ENCODE results near the gene RAB17.

Gene RAB17, protein sequence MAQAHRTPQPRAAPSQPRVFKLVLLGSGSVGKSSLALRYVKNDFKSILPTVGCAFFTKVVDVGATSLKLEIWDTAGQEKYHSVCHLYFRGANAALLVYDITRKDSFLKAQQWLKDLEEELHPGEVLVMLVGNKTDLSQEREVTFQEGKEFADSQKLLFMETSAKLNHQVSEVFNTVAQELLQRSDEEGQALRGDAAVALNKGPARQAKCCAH

DNA sequence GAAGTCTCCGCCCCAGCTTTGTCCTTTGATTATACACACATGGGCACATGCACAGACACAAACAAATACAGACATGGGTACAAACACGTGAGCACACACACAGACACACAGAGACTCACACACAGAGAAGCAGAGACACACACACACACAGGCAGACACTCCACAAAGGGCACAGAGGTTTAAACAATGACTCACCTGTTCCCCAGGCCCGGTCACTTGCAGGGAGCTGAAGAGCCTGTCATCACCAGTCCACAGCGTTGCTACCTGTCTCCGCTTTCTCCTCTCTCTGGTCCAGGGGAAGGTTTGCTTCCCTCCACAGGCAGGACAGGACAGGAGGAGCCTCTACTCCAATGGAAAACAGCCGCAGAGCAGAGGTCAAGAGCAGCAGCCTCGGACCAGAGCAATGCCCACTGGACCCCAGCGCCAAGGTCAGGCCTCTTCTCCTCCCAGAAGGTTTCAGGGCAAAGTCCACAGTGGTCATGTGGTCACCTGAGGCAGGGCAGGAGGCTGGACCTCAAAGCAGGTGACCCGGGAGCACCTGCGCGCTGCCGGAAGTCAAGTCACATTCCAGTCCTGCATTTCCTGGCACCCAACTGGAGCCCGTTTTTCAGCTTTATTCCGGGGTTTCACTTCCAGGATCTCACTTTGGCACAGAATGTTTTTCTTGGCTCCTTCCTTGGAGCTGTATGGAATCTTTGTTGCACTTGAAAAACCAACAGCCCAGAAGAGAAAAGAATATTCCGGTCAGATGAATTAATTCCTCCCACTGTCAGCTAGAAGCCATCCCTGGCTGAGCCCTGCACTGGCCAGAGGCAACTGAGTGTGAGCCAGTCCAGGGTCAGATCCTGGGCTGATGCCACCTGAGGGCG, at the start of gene RAB17:
TSS of gene RAB17 (minus strand) at position 463 of the 869 bp plus-strand sequence. CDS start 4,580 bp downstream, outside the sequence.
- peak; percentile 16 for DNase-seq

DNA sequence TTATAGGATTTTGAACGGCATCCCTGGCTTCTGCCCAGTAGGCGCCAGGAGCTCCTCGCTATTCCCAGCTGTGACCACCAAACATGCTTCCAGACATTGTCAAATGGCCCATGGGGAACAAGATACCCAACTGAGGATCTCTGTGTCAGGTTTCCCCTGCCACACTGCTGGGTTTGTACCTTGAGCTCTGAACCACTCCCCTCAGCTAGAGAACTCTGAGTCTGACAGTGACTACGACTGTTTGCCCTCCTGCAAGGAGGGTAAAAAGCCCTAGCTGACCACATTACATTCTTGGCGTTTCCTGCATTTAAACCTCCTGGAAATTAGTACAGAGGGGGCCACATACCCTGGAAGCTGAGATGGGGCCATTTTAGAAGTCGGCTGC, 49.3 kb upstream of the RAB17 start:
- DNase-seq = no peak

DNA sequence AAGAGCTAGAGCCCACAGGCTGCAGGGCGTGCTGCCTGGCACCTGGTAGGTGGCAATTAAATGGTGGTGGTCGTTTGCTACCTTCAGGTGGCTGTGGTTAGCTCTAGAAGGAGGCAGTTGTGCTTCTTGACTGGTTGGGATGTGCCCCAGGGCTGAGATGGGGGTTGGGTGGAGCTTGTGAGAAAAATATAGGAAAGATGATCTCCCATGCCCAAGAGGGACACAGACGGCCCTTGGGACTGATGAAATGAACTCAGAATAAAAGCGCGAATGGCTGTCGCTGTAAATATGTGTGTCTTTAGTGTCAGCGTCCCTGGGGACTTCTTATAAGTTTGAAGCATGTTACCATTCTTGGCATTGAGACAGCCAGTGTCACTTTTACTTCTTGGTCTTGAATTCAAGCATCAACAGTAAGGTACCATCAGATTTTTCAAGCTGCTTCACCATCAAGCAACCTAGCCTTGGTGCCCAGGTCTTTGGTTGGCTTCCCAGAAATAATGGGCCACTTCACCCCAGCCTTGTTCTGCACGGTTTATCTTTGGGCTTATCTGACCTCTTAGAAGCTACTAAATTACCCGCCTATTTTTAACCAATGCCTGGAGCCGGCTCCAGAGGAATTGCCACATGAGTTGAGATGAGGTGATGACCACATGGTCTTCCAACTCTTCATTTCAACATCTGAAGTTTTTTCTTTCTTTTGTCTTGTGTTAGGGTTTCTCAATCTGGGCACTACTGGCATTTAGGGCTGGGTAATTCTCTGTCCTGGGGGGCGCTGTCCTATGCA, 48.7 kb upstream of the RAB17 start:
- no peak for DNase-seq

DNA sequence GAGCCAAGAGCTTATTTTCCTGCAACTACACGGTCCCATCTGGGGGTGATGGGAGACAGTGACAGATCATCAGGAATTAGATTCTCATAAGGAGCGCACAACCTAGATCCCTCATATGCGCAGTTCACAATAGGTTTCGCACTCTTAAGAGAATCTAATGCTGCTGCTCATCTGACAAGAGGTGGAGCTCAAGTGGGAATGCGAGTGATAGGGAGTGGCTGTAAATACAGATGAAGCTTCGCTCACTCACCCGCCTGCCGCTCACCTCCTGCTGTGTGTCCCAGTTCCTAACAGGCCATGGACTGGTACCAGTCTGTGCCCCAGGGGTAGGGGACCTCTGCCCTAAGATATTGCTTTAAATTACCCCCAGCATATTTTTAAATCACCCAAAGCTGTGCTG, 47.6 kb upstream of the RAB17 start:
- DNase-seq = no peak

DNA sequence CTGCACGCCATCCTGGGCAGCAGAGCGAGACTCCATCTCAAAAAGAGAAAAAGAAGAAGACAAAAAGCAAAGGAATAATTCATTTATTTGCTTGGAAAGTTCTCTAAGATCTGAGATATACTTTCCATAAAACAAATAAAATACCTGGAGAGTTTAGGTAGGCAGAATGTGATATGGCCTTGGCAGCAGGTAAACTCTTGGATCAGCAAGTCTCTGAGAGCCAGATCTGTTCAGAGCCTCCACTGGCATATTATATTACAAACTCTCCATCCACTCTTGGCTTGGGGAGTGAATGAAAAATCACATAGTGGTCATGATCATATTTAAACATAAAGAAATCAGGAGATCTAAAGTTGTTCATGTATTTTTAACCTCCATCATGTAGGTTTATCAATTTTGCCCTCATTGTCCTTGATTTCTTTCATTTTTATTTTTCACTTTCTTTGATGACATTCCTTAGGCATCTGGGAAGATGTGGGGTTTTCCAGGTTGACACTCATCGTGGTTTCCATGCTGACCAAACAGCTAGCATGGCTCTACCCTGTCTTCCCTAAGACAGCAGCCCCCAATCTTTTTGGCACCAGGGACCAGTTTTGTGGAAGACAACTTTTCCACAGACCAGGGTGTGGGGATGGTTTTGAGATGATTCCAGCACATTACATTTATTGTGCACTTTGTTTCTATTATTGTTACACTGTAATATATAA, 47.0 kb upstream of the RAB17 start:
- no peak for DNase-seq

DNA sequence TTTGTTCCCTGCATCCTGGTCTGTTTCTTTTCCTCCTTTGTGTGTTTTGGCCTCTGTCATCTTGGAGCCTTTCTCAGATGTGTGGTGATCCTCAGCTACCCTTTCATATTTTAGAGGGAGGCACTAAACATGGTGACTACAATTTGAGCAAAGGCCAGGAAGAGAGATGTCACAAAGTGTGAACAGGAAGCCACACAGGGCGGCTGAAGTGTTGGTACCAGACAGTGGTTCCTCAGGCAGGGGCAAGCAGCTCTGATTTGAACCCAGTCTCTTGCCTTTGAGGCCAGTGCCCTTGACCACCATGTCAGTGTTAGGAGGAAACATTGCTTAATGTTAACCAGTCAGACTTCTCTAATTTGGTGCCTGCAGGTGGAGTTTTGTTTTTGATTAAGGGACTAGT, 46.0 kb upstream of the RAB17 start:
- DNase-seq = no peak

DNA sequence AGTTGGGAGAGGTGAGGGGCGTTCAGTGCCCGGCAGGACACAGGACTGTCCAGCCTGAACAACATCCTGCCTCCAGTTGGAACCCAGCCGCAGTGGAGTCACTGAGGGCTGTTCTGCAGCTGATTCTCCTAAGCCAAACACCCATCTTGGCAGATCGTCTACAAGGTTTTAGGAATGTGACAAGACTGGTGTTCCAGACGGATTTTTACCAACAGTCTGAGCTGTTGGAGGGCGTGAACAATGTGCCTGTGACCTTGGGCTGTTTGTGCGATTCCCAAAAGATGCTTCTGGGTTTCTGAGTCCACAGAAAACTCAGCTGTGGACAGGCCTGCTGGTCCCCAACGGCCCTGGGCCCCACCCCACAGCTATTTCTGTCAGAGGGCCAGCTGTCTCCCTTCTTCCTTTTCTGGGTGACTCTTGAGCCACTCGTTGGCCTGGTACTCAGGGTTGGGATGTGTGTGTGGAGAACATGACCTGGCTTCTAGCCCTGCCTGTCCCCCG, 42.6 kb upstream of the RAB17 start:
- no peak for DNase-seq

DNA sequence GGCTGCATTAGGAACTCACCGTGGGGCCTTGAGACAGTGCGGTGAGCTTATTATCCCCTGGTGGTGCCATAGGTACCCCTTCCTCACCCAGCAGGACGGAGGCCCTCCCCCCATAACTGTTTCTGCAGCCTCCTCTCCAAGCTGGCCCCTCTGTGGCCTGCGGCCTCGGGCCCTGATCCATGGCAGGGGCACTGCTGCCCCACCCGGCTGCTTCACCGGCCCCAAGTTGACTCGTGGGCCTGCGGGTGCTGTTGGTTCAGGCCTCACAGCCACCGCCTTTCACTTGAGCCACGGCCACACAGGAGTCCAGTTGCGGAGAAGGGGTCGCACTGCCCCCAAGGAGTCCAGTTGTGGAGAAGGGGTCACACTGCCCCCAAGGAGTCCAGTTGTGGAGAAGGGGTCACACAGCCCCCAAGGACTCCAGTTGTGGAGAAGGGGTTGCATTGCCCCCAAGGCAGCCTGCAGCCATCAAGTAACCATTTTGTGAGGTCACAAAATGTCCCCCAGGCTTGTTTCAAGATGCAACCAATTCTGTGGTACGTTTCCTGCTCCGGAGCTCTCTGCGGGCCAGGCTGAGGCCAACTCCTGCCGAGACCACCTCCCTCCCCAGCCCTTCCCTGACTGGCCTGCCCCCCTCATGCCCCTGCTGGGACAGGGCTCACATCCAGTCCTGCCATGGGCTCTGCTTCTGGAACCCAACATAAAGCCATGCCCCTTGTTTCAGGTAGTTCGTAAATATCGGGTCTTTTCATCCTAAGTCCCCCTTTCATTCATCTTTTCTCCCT, 41.5 kb upstream of the RAB17 start:
- DNase-seq = no peak

DNA sequence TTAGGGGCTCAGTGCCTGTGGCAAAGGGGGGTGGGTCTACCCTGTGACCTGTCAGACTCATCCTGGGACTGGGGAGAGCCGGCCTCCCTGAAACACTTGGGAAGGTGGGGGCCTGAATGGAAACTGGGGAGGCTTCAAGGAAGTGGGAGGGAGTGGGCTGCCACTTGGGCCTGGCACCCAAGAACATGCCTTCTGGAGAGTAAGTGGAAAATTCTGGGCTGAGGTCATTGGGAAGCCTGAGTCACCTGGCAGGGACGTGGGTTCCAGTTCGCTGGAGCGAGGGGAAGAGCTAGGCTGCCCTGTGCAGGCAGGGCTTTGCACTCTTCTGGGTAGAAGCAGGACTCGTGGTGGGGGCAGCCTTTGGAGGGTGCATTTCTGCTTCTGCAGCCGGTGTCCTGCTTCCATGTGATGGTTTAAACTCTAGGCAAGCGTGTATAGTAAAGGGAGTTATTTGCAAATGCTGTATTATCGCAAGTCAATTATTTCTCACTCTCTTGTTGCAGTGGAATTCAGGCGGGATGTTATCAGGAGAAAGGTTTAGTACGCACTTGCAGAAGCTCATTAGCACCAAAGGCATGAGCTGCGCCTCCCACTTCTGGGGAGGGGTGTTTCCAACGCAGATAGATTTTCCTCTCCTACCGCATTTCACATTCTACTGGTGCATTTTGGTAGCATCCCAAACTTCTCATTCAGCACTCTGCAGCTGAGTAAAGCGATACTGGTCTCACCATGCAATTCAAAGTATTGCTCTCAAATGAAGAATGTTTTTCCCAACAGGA, 40.7 kb upstream of the RAB17 start:
- DNase-seq = no peak

DNA sequence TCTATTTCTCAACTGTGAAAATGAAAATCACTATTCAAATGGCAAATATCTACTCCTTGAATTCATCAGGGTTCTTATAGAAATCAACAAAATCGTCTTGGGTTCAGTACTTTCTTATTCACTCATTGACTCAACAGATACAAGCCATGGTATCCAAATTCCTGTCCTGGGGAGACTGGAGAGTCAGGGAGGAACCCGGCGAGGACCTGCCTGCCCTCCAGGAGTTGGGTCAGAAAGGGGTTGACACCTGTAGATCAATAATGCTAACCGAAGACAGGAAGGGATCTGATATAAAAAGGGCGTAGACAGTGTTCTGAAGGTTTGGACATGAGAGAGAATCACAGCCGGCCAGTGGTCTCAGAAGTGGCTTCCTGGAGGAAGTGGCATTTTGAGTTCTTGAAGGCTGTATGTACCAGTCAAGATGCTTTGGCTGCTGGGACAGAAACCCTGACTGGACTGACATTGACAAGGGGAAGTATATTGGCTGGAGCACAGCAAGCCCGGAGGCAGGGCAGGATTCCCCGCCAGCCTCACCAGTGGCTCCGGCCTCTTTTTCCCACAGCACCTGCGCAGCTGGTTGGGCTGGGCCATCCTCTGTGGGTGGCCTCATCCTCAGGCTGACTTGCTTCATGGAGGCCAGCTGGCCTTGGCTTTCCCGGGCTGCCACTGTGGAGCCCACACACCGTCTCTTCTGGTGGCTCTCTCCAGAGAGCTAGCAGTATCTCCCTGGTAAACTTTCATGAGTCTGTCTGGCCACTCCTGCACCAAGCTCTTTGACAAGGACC, 39.9 kb upstream of the RAB17 start:
- no peak for DNase-seq

DNA sequence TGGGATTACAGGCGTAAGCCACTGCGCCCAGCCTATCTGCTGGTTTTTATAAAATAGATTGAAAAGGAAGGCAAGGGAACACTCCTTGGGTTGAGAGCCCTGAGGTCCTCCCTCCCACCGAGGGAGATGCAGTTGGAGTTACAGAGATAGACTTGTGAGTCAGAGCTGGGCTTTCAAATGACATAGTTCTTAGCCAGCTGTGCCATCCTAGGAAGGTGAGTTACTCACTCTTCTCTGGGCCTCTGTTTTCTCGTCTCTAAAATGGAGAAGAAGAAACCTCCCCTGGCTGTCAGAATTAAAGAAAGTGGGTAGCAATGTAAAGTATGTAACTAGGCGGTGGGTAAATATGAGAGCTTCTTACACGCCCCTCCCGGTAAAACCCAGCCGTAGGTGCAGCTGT, 39.2 kb upstream of the RAB17 start:
- DNase-seq = no peak

DNA sequence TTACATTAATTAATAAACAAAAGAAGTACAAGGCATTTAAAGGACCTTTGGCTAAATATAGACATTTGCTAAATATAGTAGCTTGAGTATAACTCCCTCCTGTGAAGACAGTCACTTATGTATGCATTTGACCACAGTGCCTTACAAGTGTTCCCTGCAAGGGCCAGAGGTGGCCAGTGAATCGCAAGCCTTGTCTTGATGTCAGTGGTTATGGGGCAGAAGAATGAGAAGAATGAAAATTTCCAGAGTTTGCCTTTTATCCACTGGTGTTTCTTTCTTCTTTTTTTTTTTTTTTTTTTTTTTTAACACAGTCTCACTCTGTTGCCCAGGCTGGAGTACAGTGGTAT, 38.6 kb upstream of the RAB17 start:
- DNase-seq = no peak

DNA sequence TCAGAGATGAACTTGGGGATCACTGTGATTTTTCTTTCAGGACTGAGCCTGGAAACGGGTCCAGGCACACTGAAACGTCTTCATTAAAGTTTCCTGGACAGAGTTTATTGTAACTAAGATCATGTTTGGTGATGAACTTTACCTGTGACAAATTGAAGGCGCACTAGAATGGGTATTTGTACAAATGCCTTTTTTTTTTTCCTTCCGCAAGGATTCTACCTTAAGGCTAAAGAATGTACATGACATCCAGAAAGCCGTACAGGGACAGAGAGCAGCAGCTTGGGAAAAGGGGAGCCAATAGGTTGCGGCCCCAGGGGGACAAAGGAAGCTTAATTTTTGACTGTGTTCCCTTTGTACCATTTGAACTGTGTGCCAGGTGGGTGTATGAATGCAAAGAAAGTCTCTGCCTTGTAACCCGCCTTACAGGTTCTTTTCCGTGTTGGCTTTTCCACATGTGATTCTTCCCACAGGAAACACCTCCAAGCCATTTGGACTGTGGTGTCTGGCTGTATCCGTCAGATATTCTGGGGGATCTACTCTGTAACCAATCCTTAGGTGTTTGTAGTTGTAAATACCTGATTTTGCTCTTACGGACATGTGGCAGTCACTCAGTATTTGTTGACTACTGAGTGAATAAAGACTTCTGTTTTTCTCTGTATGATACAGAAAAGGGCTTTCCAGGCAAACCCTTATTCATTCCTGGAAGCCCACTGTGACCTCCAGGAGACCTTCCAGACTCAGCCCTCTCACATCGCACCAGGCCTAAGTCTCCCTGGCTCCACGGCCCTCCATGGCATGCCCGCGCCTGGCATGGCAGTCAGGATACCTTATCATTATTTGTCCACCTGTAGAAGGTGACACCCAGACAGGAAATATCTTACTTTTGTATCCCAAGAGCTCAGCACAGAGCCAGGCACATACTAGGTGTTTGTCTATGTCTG, 38.0 kb upstream of the RAB17 start:
- DNase-seq = no peak

DNA sequence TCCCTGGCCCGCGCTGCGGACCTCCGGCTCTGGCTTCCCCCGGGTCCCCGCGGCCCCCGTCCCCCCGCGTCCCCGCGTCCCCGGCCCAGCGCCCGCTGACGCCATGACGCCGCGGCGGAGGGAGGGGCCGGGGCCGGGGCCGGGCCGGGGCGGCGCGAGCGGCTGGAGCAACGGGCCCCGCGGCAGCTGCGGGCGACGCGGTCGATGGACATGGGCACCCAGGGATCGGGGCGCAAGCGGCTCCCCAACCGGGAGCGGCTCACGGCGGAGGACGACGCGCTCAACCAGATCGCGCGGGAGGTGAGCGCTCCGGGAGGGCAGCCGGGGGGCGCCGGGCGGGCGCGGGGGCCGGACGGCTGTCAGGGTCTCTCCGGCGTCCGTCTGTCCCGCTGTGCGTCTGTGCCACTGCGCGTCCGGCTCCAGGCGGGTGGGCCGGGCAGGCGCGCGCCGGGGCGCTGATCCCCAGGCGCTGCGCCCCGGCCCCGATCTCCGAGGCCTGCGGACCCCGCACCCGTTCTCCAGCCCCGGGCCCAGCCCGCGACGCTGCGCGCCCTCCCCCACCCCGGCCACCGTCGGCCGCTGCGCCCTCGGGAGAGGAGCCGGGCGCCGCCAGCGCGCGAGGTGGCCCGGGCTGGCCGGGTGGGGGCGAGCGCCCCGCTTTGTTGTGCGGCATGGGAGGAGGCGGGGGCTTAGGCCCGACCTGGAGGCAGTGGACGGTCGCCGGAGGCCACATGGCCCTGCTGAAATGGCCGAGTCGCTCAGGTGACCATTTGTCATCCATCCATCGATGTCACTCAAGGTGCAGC, 37.1 kb upstream of the RAB17 start, which contains the start of gene LRRFIP1:
TSS of gene LRRFIP1 (plus strand) at position 147 of the 806 bp plus-strand sequence. CDS start at position 205, 58 bp downstream.
- peak; percentile 59 for DNase-seq

DNA sequence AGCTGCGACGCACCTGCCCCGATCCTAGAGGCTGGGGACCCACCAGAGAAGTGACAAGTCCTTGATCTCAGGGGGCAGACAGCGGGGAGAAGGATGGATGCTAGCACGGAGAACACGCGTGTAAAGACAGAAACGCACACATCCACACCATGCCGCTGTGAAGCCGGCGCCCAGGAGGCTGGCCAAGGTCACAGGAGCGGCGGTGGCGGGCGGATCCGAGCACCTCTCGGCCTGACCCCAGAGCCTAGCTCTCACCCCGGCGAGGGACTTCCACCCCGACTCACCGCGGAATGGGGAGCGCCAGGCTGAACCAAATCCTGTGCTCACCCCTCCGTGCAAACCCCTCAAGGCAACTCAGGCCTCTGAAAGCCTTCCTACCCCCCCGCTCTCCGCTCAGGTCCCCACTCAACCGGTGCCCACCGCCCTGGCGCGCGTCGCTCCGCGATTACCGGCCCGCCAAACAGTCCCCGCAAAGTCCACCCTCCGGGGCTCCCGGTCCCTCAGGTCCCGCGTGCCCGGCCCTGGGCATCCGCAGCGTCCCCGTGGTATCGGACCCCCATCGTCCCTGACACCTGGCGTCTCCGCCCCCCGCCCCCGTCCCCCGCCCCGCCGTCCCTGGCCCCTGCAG, 36.4 kb upstream of the RAB17 start:
- DNase-seq = no peak

DNA sequence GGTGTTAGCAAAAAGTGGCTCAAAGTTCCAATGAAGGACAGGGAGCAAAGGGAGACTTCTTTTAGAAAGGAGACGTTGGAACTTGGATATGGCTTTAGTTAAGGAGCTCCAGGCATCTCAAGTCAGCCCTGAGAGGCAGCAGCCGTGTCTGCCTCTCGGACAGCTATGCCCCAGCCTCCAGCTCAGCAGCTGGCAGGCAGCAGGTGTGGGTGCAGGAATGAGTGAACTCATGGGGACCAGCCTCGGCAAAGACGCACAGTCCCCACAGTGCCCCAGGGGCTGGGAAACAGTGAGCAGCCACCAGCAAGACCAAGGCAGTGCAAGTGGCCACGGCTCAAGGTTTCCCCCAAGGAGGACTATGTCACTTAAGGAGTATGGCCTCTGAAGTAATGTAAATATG, 35.2 kb upstream of the RAB17 start:
- peak; percentile 47 for DNase-seq

DNA sequence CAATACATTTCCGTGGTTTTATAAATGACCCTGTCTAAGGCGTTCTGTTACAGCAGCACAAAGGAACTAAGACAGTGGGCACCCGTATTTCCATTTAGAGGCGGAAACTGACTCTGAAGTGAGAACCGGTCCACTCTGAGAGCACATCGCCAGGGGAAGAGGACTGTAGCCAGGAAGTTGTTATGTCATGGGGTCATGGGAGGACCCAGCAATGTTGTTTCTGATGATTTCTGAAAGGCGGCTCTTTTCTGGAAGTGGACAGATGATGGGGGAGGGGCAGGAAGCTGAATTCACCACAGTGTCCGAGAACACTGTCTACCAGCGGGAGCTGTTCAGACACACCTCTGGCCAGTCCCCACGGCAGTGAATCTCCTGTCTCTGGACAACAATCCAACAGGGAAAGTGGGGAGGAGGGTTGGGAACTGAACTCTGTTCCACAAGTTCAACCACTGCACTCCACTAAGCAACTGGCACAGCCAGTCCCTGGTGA, 34.7 kb upstream of the RAB17 start:
- peak; percentile 46 for DNase-seq

DNA sequence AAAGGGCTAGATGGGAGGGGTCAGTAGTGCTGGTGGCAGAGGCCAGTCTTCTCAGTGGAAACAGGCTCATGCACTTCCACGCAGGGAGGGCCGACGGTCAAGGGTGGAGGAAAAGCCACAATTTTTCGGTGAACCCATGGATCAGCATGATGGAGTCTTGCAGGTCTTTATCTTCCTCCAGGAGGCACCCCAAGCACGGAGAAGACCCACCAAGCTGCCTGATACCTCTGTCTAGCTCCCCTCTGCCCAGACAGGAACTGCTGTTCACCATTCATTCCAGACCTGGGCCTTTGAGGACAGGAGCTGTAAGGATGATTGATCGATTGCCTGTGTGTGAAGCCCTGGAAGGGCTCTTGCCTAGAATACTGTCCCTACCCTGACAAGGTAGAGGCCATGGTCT, 34.0 kb upstream of the RAB17 start:
- no peak for DNase-seq
